Measurements from ENCODE around the gene ZNF275.

Gene ZNF275

DNA sequence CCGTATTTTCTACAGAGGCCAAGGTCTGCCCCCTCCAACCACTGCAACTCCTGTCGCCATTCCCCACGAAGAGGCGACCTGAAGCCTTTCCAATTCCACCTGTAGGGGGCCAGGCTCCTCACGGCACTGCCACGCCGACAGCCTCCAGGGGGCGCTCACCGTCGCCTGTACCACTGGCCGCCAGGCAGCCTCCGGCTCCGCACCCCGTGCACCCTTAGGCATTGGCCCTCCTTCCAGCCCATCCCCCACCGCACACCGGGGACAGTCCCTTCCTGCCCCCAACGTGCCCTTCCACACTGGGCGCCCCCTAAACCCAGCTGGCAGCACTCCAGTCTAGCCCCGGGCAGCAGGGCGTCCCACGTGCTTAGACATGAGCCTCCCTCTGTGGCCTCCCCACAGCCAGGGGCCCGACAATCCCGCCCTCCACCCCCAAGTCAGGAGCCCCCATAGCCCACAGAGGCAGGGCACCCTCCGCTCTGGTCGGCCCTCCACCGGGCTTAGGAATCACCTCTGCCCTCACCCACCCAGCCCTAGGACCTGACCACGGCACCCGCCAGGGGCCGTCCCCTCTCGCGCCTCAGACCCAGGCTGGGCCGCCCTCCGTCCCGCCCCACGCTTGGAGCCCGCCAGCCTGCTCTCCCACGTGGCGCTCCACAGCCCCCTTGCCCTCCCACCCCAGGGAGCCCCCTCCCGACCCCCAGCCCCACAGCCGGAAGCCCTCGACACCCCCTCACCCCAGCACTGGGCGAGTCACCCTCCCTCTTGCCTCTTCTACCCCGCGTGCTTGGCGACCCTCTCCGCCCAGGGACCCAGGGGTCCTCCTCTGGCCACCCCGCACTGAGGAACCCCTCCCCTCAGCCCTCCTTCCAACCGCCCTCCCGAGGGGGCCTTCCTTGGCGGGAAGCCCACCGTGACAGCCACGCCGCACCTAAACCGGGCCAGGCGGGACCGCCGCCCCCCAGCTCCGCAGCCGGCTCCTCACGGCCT, 66.5 kb downstream of the ZNF275 start:
- TF ChIP-seq FOXP2 (optimal IDR thresholded peaks at IDR 0.05; ENCODE audit: borderline replicate concordance, extremely low read depth, extremely low read length, insufficient read depth) (peak; percentile 13), POLR2AphosphoS5 (IDR thresholded peaks at IDR 0.05; ENCODE audit: low read depth, low read length) (no peak), SIN3A (IDR thresholded peaks at IDR 0.05; ENCODE audit: borderline replicate concordance, insufficient read depth, low read length) (no peak), TAF1 (IDR thresholded peaks at IDR 0.05; ENCODE audit: borderline replicate concordance, insufficient read depth, low read length) (no peak)
- TF ChIP-seq, protein P1, sequence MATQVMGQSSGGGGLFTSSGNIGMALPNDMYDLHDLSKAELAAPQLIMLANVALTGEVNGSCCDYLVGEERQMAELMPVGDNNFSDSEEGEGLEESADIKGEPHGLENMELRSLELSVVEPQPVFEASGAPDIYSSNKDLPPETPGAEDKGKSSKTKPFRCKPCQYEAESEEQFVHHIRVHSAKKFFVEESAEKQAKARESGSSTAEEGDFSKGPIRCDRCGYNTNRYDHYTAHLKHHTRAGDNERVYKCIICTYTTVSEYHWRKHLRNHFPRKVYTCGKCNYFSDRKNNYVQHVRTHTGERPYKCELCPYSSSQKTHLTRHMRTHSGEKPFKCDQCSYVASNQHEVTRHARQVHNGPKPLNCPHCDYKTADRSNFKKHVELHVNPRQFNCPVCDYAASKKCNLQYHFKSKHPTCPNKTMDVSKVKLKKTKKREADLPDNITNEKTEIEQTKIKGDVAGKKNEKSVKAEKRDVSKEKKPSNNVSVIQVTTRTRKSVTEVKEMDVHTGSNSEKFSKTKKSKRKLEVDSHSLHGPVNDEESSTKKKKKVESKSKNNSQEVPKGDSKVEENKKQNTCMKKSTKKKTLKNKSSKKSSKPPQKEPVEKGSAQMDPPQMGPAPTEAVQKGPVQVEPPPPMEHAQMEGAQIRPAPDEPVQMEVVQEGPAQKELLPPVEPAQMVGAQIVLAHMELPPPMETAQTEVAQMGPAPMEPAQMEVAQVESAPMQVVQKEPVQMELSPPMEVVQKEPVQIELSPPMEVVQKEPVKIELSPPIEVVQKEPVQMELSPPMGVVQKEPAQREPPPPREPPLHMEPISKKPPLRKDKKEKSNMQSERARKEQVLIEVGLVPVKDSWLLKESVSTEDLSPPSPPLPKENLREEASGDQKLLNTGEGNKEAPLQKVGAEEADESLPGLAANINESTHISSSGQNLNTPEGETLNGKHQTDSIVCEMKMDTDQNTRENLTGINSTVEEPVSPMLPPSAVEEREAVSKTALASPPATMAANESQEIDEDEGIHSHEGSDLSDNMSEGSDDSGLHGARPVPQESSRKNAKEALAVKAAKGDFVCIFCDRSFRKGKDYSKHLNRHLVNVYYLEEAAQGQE (IDR thresholded peaks at IDR 0.05; ENCODE audit: insufficient read depth in 1 of 2, low read depth in 2 of 2, low read length in 2 of 2), result no peak

DNA sequence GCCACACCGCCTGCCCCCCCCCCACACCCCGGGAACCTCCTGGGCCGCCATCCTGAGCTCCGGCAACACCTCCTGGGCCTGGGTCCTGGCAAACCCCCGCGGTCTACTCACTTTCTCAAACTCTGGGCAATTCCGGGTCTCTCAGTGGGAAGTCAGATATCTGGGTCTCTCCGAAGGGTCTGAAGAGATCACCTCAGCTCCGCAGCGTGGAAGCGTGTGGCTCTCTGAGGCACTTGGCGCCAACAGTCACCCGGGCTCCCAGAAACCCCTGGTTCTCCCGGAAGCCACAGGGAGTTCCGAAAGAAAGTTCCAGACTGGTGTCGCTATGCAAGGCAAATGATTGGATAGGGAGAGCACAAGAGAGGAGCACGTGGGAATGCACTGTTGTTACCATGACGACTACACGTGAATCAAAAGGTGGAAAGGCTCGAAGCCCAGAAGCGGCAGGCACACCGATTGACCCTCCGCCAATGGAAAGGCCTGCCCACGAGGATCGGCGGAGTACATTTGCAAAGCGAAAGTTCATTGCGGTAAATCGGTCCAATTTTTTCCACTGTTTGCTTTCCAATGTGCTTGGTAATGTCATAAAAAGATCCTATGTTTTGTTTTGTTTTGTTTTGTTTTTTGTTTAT, 67.3 kb downstream of the ZNF275 start, which contains the start of gene PNMA6E:
Gene PNMA6E (minus strand): TSS at position 218 of the 632 bp plus-strand sequence. CDS start 2,501 bp downstream, outside the sequence.
- TF ChIP-seq TAF1 (IDR thresholded peaks at IDR 0.05; ENCODE audit: borderline replicate concordance, insufficient read depth, low read length) (no peak), POLR2AphosphoS5 (IDR thresholded peaks at IDR 0.05; ENCODE audit: low read depth, low read length) (no peak), SIN3A (IDR thresholded peaks at IDR 0.05; ENCODE audit: borderline replicate concordance, insufficient read depth, low read length) (no peak), FOXP2 (optimal IDR thresholded peaks at IDR 0.05; ENCODE audit: borderline replicate concordance, extremely low read depth, extremely low read length, insufficient read depth) (no peak)
- TF ChIP-seq, protein P1 (IDR thresholded peaks at IDR 0.05; ENCODE audit: insufficient read depth in 1 of 2, low read depth in 2 of 2, low read length in 2 of 2), result no peak

All from PFSK-1 (cell line).